ENCODE results near the gene PTPN7.

PTPN7 gene

DNA sequence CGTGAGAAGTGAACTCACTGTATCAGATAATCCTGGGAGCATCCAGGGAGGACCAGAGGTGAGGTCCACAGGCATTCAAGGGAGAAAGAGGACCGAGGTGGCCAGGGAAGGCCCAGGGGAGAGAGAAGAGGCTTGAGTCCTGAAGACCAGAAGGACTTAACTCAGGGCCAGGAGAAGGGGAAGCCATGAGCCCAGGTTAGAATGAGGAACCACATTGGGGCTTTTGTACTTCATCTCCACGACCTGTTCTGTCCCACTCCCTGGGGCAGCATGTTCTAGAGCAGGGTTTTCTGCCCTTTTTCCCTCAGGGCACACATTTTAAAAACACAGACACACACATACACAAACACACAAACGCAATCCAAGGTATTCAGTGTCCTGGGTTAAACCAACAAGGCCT is 41.6 kb upstream of the PTPN7 start (continued):
- TF ChIP-seq, protein P1, sequence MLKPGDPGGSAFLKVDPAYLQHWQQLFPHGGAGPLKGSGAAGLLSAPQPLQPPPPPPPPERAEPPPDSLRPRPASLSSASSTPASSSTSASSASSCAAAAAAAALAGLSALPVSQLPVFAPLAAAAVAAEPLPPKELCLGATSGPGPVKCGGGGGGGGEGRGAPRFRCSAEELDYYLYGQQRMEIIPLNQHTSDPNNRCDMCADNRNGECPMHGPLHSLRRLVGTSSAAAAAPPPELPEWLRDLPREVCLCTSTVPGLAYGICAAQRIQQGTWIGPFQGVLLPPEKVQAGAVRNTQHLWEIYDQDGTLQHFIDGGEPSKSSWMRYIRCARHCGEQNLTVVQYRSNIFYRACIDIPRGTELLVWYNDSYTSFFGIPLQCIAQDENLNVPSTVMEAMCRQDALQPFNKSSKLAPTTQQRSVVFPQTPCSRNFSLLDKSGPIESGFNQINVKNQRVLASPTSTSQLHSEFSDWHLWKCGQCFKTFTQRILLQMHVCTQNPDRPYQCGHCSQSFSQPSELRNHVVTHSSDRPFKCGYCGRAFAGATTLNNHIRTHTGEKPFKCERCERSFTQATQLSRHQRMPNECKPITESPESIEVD (tag by site-specific recombination; IDR thresholded peaks at IDR 0.05), result no peak
- TF ChIP-seq TRIM28 (IDR thresholded peaks at IDR 0.05; ENCODE audit: borderline replicate concordance, low read length), result no peak
- TF ChIP-seq, protein P2, sequence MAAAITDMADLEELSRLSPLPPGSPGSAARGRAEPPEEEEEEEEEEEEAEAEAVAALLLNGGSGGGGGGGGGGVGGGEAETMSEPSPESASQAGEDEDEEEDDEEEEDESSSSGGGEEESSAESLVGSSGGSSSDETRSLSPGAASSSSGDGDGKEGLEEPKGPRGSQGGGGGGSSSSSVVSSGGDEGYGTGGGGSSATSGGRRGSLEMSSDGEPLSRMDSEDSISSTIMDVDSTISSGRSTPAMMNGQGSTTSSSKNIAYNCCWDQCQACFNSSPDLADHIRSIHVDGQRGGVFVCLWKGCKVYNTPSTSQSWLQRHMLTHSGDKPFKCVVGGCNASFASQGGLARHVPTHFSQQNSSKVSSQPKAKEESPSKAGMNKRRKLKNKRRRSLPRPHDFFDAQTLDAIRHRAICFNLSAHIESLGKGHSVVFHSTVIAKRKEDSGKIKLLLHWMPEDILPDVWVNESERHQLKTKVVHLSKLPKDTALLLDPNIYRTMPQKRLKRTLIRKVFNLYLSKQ (tag by site-specific recombination; IDR thresholded peaks at IDR 0.05; ENCODE audit: borderline replicate concordance), result no peak
- TF ChIP-seq, protein P3, sequence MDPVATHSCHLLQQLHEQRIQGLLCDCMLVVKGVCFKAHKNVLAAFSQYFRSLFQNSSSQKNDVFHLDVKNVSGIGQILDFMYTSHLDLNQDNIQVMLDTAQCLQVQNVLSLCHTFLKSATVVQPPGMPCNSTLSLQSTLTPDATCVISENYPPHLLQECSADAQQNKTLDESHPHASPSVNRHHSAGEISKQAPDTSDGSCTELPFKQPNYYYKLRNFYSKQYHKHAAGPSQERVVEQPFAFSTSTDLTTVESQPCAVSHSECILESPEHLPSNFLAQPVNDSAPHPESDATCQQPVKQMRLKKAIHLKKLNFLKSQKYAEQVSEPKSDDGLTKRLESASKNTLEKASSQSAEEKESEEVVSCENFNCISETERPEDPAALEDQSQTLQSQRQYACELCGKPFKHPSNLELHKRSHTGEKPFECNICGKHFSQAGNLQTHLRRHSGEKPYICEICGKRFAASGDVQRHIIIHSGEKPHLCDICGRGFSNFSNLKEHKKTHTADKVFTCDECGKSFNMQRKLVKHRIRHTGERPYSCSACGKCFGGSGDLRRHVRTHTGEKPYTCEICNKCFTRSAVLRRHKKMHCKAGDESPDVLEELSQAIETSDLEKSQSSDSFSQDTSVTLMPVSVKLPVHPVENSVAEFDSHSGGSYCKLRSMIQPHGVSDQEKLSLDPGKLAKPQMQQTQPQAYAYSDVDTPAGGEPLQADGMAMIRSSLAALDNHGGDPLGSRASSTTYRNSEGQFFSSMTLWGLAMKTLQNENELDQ (tag by site-specific recombination; IDR thresholded peaks at IDR 0.05; ENCODE audit: low read depth), result no peak
- TF ChIP-seq SCRT2 (tag by site-specific recombination; IDR thresholded peaks at IDR 0.05), result no peak
- no peak for TF ChIP-seq ZNF350 (tag by site-specific recombination; IDR thresholded peaks at IDR 0.05)

DNA sequence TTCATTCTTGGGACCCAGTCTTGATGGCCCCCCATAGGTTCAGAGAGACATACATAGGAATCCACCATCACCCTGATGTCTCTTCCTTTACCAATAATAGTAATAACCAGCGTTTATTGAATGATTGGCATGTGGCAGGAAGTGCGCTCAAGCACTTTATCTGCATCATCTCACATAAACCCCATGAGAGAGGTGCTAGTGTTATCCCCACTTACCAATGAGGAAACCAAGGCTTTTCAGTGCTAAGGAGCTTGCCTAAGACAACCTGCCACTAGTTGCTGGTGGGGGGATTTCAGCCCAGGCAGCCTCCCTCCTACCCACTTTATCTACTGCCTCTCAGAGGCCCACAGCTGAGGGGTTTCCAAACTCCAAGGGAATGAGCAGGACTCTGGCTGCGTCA is 40.9 kb upstream of the PTPN7 start:
- CTCF ChIA-PET, result interaction anchor here (1.2 to 10.5 kb wide), 7 partner anchors 8 to 113 kb away, joined by 3 to 155 read pairs (median 10); partner anchors contain the start of gene LGR6

More for the DNA sequence above, 40.9 kb upstream of the PTPN7 start:
- H3K4me3 ChIP-seq (ENCODE audit: low read depth, low read length), result no peak overlapping the region
- no peak overlapping the region for H3K27ac ChIP-seq (ENCODE audit: extremely low read depth, low read depth, low read length)
- H3K4me1 ChIP-seq (ENCODE audit: control insufficient read depth, insufficient read depth, low read length), result no peaks in the 10 kb centered on the region
- TF ChIP-seq, protein P4, sequence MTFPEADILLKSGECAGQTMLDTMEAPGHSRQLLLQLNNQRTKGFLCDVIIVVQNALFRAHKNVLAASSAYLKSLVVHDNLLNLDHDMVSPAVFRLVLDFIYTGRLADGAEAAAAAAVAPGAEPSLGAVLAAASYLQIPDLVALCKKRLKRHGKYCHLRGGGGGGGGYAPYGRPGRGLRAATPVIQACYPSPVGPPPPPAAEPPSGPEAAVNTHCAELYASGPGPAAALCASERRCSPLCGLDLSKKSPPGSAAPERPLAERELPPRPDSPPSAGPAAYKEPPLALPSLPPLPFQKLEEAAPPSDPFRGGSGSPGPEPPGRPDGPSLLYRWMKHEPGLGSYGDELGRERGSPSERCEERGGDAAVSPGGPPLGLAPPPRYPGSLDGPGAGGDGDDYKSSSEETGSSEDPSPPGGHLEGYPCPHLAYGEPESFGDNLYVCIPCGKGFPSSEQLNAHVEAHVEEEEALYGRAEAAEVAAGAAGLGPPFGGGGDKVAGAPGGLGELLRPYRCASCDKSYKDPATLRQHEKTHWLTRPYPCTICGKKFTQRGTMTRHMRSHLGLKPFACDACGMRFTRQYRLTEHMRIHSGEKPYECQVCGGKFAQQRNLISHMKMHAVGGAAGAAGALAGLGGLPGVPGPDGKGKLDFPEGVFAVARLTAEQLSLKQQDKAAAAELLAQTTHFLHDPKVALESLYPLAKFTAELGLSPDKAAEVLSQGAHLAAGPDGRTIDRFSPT (tag by site-specific recombination; IDR thresholded peaks at IDR 0.05), result no peak
- no peak for TF ChIP-seq ZBTB20 (tag by site-specific recombination; IDR thresholded peaks at IDR 0.05)
- TF ChIP-seq ZNF175 (tag by site-specific recombination; IDR thresholded peaks at IDR 0.05), result no peak
- no peak for TF ChIP-seq ZBTB17 (tag by site-specific recombination; IDR thresholded peaks at IDR 0.05)
- no peak for TF ChIP-seq ZNF223 (tag by site-specific recombination; IDR thresholded peaks at IDR 0.05)
- TF ChIP-seq ZNF544 (tag by site-specific recombination; IDR thresholded peaks at IDR 0.05), result no peak
- TF ChIP-seq, protein P5, sequence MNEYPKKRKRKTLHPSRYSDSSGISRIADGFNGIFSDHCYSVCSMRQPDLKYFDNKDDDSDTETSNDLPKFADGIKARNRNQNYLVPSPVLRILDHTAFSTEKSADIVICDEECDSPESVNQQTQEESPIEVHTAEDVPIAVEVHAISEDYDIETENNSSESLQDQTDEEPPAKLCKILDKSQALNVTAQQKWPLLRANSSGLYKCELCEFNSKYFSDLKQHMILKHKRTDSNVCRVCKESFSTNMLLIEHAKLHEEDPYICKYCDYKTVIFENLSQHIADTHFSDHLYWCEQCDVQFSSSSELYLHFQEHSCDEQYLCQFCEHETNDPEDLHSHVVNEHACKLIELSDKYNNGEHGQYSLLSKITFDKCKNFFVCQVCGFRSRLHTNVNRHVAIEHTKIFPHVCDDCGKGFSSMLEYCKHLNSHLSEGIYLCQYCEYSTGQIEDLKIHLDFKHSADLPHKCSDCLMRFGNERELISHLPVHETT (tag by site-specific recombination; IDR thresholded peaks at IDR 0.05), result no peak
- TF ChIP-seq, protein P6, sequence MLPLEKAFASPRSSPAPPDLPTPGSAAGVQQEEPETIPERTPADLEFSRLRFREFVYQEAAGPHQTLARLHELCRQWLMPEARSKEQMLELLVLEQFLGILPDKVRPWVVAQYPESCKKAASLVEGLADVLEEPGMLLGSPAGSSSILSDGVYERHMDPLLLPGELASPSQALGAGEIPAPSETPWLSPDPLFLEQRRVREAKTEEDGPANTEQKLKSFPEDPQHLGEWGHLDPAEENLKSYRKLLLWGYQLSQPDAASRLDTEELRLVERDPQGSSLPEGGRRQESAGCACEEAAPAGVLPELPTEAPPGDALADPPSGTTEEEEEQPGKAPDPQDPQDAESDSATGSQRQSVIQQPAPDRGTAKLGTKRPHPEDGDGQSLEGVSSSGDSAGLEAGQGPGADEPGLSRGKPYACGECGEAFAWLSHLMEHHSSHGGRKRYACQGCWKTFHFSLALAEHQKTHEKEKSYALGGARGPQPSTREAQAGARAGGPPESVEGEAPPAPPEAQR (tag by site-specific recombination; IDR thresholded peaks at IDR 0.05), result no peak
- no peak for TF ChIP-seq ZFHX2 (tag by site-specific recombination; conservative IDR thresholded peaks at IDR 0.05)
- TF ChIP-seq ZNF433 (tag by site-specific recombination; IDR thresholded peaks at IDR 0.05; ENCODE audit: low read depth), result no peak
- TF ChIP-seq ZNF121 (tag by site-specific recombination; IDR thresholded peaks at IDR 0.05), result no peak
- TF ChIP-seq ZNF629 (tag by site-specific recombination; IDR thresholded peaks at IDR 0.05), result no peak
- POLR2A ChIA-PET, result no interaction called here
- H3K9me3 ChIP-seq (ENCODE audit: control insufficient read depth, insufficient read depth, low read depth, low read length), result no peaks in the 10 kb centered on the region
- no peaks in the 10 kb centered on the region for H3K36me3 ChIP-seq (ENCODE audit: control insufficient read depth in 2 of 2, insufficient read depth in 1 of 2, low read length in 2 of 2)

Data from HEK293 (cell line).